ENCODE results near the gene EFHC2. TPM values are rescaled to one million over a fixed set of nuclear protein-coding genes. Genes with fewer than 3 reads are reported as not detected.
"Not testable (repeated sequence)": the region's sequence is repeated elsewhere in the genome, so short reads cannot be mapped to it uniquely, and the experiment has no call there.

Gene EFHC2
- total and polyA plus RNA-seq, 8 donors: 0.09 to 1.9 (median 0.47) TPM

DNA sequence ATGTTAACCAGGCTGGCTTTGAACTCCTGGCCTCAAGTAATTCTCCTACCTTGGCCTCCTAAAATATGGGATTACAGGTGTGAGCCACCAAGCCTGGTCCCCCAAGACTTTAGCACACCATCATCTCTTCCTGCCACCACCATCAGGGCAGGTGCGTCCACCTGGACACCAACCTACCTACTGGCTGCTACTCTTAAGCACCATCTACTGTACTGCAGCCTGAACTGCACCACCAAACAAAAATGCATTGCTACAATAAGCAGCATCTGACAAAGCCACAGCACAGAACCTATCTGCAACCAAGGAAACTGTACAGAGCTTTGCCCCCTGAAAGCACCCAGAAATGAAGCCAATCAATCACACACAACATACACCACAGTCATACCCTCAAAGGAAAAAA lies 139.7 kb downstream of the EFHC2 start:
- Histone ChIP-seq H3K9me3 (no peaks in the 10 kb centered on the region), H3K4me1 (no peaks in the 10 kb centered on the region), H3K27ac (no peak overlapping the region), H3K27me3 (peaks cover 0 to 7% (median 0%) of the 10 kb centered on the region in 4 donors), H3K4me3 (no peak overlapping the region), H3K36me3 (no peaks in the 10 kb centered on the region)
- TF ChIP-seq, protein P1, sequence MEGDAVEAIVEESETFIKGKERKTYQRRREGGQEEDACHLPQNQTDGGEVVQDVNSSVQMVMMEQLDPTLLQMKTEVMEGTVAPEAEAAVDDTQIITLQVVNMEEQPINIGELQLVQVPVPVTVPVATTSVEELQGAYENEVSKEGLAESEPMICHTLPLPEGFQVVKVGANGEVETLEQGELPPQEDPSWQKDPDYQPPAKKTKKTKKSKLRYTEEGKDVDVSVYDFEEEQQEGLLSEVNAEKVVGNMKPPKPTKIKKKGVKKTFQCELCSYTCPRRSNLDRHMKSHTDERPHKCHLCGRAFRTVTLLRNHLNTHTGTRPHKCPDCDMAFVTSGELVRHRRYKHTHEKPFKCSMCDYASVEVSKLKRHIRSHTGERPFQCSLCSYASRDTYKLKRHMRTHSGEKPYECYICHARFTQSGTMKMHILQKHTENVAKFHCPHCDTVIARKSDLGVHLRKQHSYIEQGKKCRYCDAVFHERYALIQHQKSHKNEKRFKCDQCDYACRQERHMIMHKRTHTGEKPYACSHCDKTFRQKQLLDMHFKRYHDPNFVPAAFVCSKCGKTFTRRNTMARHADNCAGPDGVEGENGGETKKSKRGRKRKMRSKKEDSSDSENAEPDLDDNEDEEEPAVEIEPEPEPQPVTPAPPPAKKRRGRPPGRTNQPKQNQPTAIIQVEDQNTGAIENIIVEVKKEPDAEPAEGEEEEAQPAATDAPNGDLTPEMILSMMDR (IDR thresholded peaks at IDR 0.05): no peak
- 55 to 87% methylated on average over 1 of the region's 1 CpG for WGBS, 2 donors
- DNase-seq: no peak
- FAIRE-seq: no peak
- intact Hi-C loops (cut with DNase I): no loop called here
- ATAC-seq: no peak

DNA sequence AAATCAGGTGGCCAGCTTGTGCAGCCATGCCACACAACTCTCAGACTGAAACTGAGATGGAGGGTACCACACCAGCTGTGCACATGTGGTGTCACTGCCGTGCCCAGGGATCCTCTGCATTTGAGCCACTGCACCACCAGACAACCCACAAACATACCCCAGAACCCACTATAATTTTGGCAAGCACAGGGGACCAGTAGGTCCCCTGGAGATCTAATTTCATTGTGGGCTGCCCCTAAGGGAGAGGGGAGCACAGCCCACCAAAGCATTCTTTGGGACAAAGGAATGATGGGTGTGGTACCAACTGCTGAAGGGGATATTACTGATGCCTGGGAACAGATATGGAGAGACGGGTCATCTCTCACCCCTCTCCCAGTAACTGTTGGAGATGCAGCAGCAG lies 140.9 kb downstream of the EFHC2 start:
- Histone ChIP-seq H3K4me1 (no peaks in the 10 kb centered on the region), H3K27me3 (peaks cover 0 to 10% (median 0%) of the 10 kb centered on the region in 4 donors), H3K9me3 (no peaks in the 10 kb centered on the region), H3K36me3 (no peaks in the 10 kb centered on the region), H3K27ac (no peak overlapping the region), H3K4me3 (no peak overlapping the region)
- no peak for DNase-seq
- intact Hi-C loops (cut with DNase I): no loop called here
- TF ChIP-seq, protein P1 (IDR thresholded peaks at IDR 0.05): no peak
- no peak for FAIRE-seq
- no peak for ATAC-seq
- 75 to 86% methylated on average over 2 of the region's 2 CpGs for WGBS, 2 donors

DNA sequence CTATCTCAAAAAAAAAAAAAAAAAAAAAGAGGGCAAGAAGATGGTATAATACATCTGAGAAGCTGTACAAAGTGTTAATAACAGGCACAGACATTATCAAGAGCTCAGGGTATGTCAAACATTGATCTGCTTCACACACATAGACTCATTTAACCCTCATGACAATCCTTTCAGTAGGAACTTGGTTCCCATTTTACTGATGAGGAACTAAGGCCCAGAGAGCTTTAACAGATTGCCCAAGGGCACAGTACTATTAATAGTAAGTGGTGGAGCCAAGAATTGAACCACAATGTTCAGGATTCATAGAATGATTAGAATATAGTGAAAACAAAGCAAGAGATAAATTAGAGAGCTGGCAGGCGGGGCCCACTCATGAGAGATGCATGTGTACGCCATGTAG lies 154.4 kb downstream of the EFHC2 start:
- intact Hi-C loops (cut with DNase I): no loop called here
- no peaks in the 10 kb centered on the region for H3K36me3 ChIP-seq
- no peak overlapping the region for H3K4me3 ChIP-seq
- ATAC-seq (no peak), FAIRE-seq (no peak), DNase-seq (no peak)
- H3K27me3 ChIP-seq: peaks cover 0 to 2% (median 0%) of the 10 kb centered on the region in 4 donors
- H3K4me1 ChIP-seq: no peaks in the 10 kb centered on the region
- H3K9me3 ChIP-seq: no peaks in the 10 kb centered on the region
- TF ChIP-seq, protein P1 (IDR thresholded peaks at IDR 0.05): no peak
- no peak overlapping the region for H3K27ac ChIP-seq
- WGBS, 2 donors: 95 to 100% methylated on average over 2 of the region's 2 CpGs

DNA sequence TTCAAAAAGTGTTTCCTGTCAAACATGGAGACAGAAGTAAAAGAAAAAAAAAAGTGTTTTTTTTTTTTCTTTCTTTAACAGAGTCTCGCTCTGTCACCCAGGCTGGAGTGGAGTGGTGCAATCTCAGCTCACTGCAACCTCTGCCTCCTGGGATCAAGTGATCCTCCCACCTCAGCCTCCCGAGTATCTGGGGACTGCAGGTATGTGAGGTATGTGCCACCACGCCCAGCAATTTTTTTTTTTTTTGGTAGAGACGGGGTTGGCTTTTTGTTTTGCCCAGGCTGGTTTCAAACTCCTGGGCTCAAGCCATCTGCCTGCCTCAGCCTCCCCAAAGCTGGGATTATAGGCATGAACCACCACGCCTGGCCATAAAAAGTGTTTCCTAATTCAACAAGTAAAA lies 155.6 kb downstream of the EFHC2 start:
- H3K27ac ChIP-seq; FAIRE-seq; H3K27me3 ChIP-seq; H3K9me3 ChIP-seq; H3K4me1 ChIP-seq; ATAC-seq; DNase-seq; intact Hi-C loops (cut with DNase I); H3K36me3 ChIP-seq; H3K4me3 ChIP-seq: not testable (repeated sequence)
- 59 to 76% methylated on average over 5 of the region's 5 CpGs for WGBS, 2 donors

DNA sequence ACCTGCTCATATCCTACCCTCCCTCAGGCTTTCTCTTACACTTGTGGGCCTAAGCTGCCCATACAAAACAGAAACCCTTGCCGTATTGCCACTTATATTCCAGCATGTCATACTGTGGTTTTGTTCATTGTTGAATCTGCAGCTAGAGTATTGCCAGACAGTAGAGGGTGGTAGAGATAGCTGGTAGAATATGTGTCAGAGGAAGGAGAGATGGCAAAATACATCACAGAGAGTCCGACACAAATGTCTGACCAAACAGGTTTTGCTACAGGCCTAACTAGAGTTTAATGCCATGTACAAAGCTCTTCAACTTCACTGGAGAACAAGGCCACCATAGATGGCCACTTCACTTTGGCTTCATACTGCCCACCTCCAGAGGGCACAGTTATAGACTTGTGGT lies 160.1 kb downstream of the EFHC2 start:
- TF ChIP-seq, protein P1 (IDR thresholded peaks at IDR 0.05): no peak
- FAIRE-seq (no peak), DNase-seq (no peak), ATAC-seq (peak in 2 of 4 donors; percentile 28 to 29)
- H3K27me3 ChIP-seq: peaks cover 0 to 2% (median 0%) of the 10 kb centered on the region in 4 donors
- no peak overlapping the region for H3K4me3 ChIP-seq
- no peaks in the 10 kb centered on the region for H3K36me3 ChIP-seq
- H3K9me3 ChIP-seq: no peaks in the 10 kb centered on the region
- 54 to 71% methylated on average over 2 of the region's 2 CpGs for WGBS, 2 donors
- intact Hi-C loops (cut with DNase I): no loop called here
- no peak overlapping the region for H3K27ac ChIP-seq
- no peaks in the 10 kb centered on the region for H3K4me1 ChIP-seq

Data from pancreas (tissue), 10 donors.